Sigmoid colon (tissue), 7 donors: ENCODE data around the gene ASTL. TPM values are rescaled to one million over a fixed set of nuclear protein-coding genes. Genes with fewer than 3 reads are reported as not detected.

Experiments used
- DNase-seq: peaks from one replicate; pipeline ENCODE4 v3.0.0-alpha.2; 2019
- H3K27ac ChIP-seq, 4 donors: fragments of 200-600 bp; sonication (generic); one replicate each; pipeline ENCODE4 v1.5.1; 2016 to 2019; ENCODE audit warnings: mild to moderate bottlenecking in 1 of 4
- H3K27me3 ChIP-seq, 3 donors: fragments of 200-600 bp; sonication (generic); one replicate each; pipeline ENCODE4 v1.5.1; 2019; ENCODE audit warnings: mild to moderate bottlenecking in 1 of 3
- H3K36me3 ChIP-seq, 4 donors: fragments of 200-600 bp; sonication (generic); one replicate each; pipeline ENCODE4 v1.5.1; 2016 to 2019
- H3K4me1 ChIP-seq, 4 donors: fragments of 200-600 bp; sonication (generic); one replicate each; pipeline ENCODE4 v1.5.1; 2017 to 2019
- H3K4me3 ChIP-seq, 4 donors: fragments of 200-600 bp; sonication (generic); one replicate each; pipeline ENCODE4 v1.5.1; 2017 to 2019; ENCODE audit warnings: mild to moderate bottlenecking in 2 of 4, moderate library complexity in 1 of 4
- H3K9me3 ChIP-seq, 4 donors: fragments of 200-600 bp in 3 of 4; sonication (generic) in 3 of 4; one replicate each; pipeline versions ENCODE4 v1.5.1 to v1.6.1; 2013 to 2019
- CTCF ChIP-seq, 4 experiments: fragments of 450-650 bp in 3 of 4; fragments of 200-600 bp in 1 of 4; IDR thresholded peaks; one replicate each; pipeline ENCODE4 v1.5.1; 2016 to 2019; ENCODE audit warnings: antibody characterized with exemption in 4 of 4, mild to moderate bottlenecking in 3 of 4, moderate library complexity in 2 of 4
- EP300 ChIP-seq, 4 donors: sonication (generic); formaldehyde crosslinking; IDR thresholded peaks; one replicate each; pipeline ENCODE4 v1.6.1; 2017; ENCODE audit warnings: antibody characterized with exemption in 4 of 4
- POLR2A ChIP-seq, 2 donors: fragments of 450-650 bp; IDR thresholded peaks; one replicate each; pipeline ENCODE4 v1.6.1; 2016; ENCODE audit warnings: antibody characterized with exemption in 2 of 2, mild to moderate bottlenecking in 2 of 2, moderate library complexity in 2 of 2
- POLR2AphosphoS5 ChIP-seq, 4 donors: sonication (generic); formaldehyde crosslinking; IDR thresholded peaks; one replicate each; pipeline ENCODE4 v1.6.1; 2017; ENCODE audit warnings: antibody characterized with exemption in 4 of 4
- WGBS, 2 donors: extraction: QIAGEN DNeasy Blood & Tissue Kit; methylation state at CpG; one replicate each; pipeline ENCODE4 v1.1.7; 2013; 5-methylcytosine and 5-hydroxymethylcytosine counted together
- intact Hi-C: fragments of 100-400 bp; cut with DNase I; formaldehyde crosslinking; loops from one replicate; pipeline ENCODE4 v1.15.1; 2023
- polyA plus RNA-seq, 3 donors: library from polyadenylated mRNA; stranded (reverse); fragments of 200-250 nt; gene quantifications; one replicate each; pipeline ENCODE4 v1.2.3, GENCODE V29; 2013
- total RNA-seq, 4 donors: library from RNA; depleted of rRNA; stranded (reverse); fragments of >200 nt; gene quantifications; one replicate each; pipeline ENCODE4 v1.1.0, GENCODE V29; 2016
- donor health status: healthy with polysubstance abuse.
- donor health status: Bipolar disorder and iron deficiency.
- donor health status: healthy.

Gene ASTL
- total and polyA plus RNA-seq, 7 donors, result 0.36 TPM; not detected in 6

DNA sequence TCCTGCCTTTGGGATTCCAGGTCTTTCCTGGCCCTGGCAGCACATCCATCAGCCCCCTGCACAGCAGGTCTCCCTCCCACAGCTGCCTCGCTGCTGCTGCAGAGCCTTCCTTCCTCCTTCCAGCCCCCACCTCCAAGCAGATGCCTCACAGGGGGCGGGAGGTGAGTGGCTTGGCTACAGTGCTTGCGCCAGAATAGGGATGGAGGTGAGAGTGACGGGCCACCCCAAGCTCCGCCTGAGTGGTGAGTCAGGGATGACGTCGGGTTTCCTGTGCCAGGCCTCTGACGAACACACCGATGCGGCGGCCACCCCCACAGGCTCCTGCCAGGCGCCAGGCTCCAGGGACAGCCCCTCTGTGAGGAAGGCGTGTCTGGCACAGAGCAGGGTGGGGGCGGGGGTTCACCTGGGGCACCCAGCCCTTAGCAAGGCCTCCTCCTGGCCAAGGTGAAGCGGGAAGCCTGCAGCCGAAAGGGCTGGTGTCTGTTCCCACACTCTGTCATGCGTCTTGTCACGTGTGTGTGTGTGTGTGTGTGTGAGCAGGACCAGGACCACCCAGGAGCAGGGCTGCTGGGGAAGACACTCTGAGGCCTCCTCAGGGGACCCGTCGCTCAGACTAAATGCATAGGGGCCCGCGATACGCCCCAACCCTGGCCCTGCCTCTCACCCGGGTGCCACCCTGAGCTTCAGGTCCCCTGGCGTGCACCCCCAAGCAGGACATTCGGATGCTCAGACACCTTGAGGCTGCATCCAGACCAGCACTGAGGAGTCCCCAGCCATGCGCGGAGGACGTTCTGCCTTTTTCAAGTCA is 10.3 kb upstream of the ASTL start:
- H3K4me3 ChIP-seq, result no peak overlapping the region
- H3K9me3 ChIP-seq, result no peaks in the 10 kb centered on the region
- no peaks in the 10 kb centered on the region for H3K36me3 ChIP-seq
- DNase-seq, result peak; percentile 82
- WGBS, 2 donors, result 36 to 53% methylated on average over 29 of the region's 29 CpGs
- peak in 1 of 4 donors; percentile 46 for TF ChIP-seq POLR2AphosphoS5 (IDR thresholded peaks at IDR 0.05)
- no peak for TF ChIP-seq CTCF (IDR thresholded peaks at IDR 0.05)
- intact Hi-C loops, result no loop called here
- no peak overlapping the region for H3K27ac ChIP-seq
- H3K4me1 ChIP-seq, result peaks cover 0 to 17% (median 15%) of the 10 kb centered on the region in 4 donors
- H3K27me3 ChIP-seq, result peaks cover 0 to 9% (median 0%) of the 10 kb centered on the region in 3 donors

DNA sequence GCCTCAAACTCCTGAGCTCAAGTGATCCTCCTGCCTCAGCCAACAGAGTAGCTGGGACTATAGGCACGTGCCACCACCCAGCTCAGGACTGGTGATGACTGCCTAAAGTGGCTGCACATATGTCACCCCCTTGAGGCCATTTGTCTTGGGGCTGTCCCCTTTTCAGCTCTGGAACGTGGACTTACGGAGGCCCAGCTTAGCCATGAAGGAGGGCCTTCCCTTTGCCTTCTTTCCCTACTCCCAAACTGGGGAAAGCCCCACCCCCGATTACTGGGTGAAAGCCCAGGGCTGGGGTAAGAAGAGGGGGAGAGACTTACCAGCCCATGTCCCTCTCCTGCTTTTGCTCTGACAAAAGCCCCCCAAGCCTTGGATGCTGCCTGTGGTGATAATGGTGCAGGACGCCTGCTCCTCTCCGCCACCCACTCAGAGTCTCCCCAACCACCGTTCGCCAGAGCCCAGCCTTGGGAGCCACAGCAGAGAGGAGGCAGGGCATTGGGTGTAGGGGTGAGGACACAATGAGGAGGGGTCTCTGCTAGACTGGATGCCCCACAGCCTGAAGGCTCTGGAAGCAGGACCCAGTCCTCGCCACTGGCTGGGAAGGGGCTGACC is 9.4 kb upstream of the ASTL start:
- TF ChIP-seq POLR2AphosphoS5 (IDR thresholded peaks at IDR 0.05), result no peak
- TF ChIP-seq EP300 (IDR thresholded peaks at IDR 0.05), result no peak
- TF ChIP-seq POLR2A (IDR thresholded peaks at IDR 0.05), result no peak
- TF ChIP-seq CTCF (IDR thresholded peaks at IDR 0.05), result no peak
- peak; percentile 34 for DNase-seq
- H3K9me3 ChIP-seq, result no peaks in the 10 kb centered on the region
- no peaks in the 10 kb centered on the region for H3K36me3 ChIP-seq
- intact Hi-C loops, result no loop called here
- WGBS, 2 donors, result 77 to 82% methylated on average over 9 of the region's 9 CpGs
- H3K4me1 ChIP-seq, result peaks cover 0 to 17% (median 15%) of the 10 kb centered on the region in 4 donors
- no peak overlapping the region for H3K27ac ChIP-seq
- H3K4me3 ChIP-seq, result no peak overlapping the region
- peaks cover 0 to 9% (median 0%) of the 10 kb centered on the region in 3 donors for H3K27me3 ChIP-seq

DNA sequence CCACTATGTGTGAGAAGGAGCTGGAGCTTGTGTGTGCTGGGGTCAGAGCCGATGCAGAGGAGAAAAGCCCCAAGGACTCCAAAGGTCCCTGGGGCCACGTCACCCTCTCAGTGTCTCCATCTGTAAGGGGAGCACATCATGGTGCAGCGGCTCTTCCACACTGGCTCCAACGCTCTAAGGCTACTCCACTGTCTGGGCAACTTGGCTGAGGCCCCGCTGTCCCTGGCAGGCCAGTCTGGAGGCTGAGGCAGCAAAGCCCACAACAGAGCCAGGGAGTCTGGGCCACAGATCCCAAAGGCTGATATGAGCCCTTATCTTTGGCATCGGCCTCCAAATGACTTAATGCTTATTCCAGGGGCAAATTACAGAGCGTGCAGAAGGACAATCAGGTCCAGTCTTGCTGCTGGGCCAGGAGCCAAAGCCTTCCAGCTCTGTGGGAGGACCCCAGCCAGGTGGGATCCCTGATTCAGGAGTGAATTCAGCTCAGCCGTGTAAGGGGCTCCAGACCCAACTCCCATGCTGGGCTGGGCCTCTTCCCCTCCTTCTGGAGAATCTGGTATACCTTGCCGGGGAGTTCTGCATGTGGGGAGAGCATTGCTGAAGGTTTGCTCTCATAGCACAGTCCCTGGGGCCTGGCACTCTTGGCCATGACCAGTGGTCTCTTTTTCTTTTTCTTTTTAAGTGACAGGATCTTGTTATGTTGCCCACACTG is 8.7 kb upstream of the ASTL start:
- Histone ChIP-seq H3K27ac (peak overlapping the region in 1 of 4 donors; percentile 60), H3K4me3 (no peak overlapping the region), H3K9me3 (no peaks in the 10 kb centered on the region), H3K36me3 (no peaks in the 10 kb centered on the region), H3K27me3 (peaks cover 0 to 9% (median 0%) of the 10 kb centered on the region in 3 donors), H3K4me1 (peaks cover 0 to 17% (median 15%) of the 10 kb centered on the region in 4 donors)
- DNase-seq, result peak; percentile 59
- WGBS, 2 donors, result 80 to 81% methylated on average over 9 of the region's 9 CpGs
- TF ChIP-seq EP300 (IDR thresholded peaks at IDR 0.05) (no peak), POLR2AphosphoS5 (IDR thresholded peaks at IDR 0.05) (no peak), POLR2A (IDR thresholded peaks at IDR 0.05) (no peak), CTCF (IDR thresholded peaks at IDR 0.05) (no peak)
- intact Hi-C loops, result no loop called here

- 45 to 78% methylated on average over 20 of the region's 20 CpGs for WGBS, 2 donors
- Histone ChIP-seq H3K4me1 (peaks cover 0 to 17% (median 15%) of the 10 kb centered on the region in 4 donors), H3K4me3 (no peak overlapping the region), H3K27me3 (peaks cover 0 to 9% (median 0%) of the 10 kb centered on the region in 3 donors), H3K27ac (peak overlapping the region in 1 of 4 donors; percentile 60), H3K9me3 (no peaks in the 10 kb centered on the region), H3K36me3 (no peaks in the 10 kb centered on the region)
- peak; percentile 81 for DNase-seq
- intact Hi-C loops, result no loop called here
- TF ChIP-seq POLR2AphosphoS5 (IDR thresholded peaks at IDR 0.05) (peak in 1 of 4 donors; percentile 17), CTCF (IDR thresholded peaks at IDR 0.05) (no peak)
These were observed 8.0 kb upstream of the ASTL start for GRCh38 chr2:96146153-96146880.
